Measurements from ENCODE around the gene MAN2A2. TPM values are rescaled to one million over a fixed set of nuclear protein-coding genes. Genes with fewer than 3 reads are reported as not detected.

MAN2A2 gene
- total RNA-seq, 4 donors from 2014 or later: 56.8 to 124 (median 92.4) TPM

GRCh38 chr15:90859234-90860131 lies 43.6 kb upstream of the MAN2A2 start:
- Histone ChIP-seq H3K4me1 (peaks cover 0 to 13% of the 10 kb centered on the region in 2 donors), H3K27ac (peak overlapping the region in 1 of 4 donors; percentile 72), H3K27me3 (no peaks in the 10 kb centered on the region), H3K36me3 (no peaks in the 10 kb centered on the region), H3K4me3 (no peak overlapping the region), H3K9me3 (no peaks in the 10 kb centered on the region)
- in situ Hi-C loops (cut with MboI; ENCODE audit: low sequenced_read_pairs in 4 of 4) (no loop called here), intact Hi-C loops (cut with DNase I; ENCODE audit: low total_unique reads) (no loop called here)
- ATAC-seq: no peak
- no peak for TF ChIP-seq POLR2A (IDR thresholded peaks at IDR 0.05)
- TF ChIP-seq CTCF (IDR thresholded peaks at IDR 0.05 in 4 of 5, conservative IDR thresholded peaks at IDR 0.05 in 1 of 5): no peak
- DNase-seq: no peak

- intact Hi-C loops (cut with DNase I; ENCODE audit: low total_unique reads): no loop called here
- TF ChIP-seq CTCF (IDR thresholded peaks at IDR 0.05 in 4 of 5, conservative IDR thresholded peaks at IDR 0.05 in 1 of 5) (no peak), POLR2A (IDR thresholded peaks at IDR 0.05) (no peak)
- Histone ChIP-seq H3K4me3 (no peak overlapping the region), H3K36me3 (no peaks in the 10 kb centered on the region), H3K27me3 (no peaks in the 10 kb centered on the region), H3K9me3 (no peaks in the 10 kb centered on the region), H3K27ac (peak overlapping the region in 2 of 4 donors; percentile 4 to 72), H3K4me1 (peaks cover 0 to 13% of the 10 kb centered on the region in 2 donors)
- DNase-seq: no peak
- in situ Hi-C loops (cut with MboI; ENCODE audit: low sequenced_read_pairs in 4 of 4): no loop called here
- ATAC-seq: no peak
These were observed 42.7 kb upstream of the MAN2A2 start for GRCh38 chr15:90860450-90860849.

GRCh38 chr15:90860942-90861675 lies 42.0 kb upstream of the MAN2A2 start:
- Histone ChIP-seq H3K9me3 (no peaks in the 10 kb centered on the region), H3K4me1 (peaks cover 0 to 13% of the 10 kb centered on the region in 2 donors), H3K4me3 (no peak overlapping the region), H3K27ac (peak overlapping the region in 1 of 4 donors; percentile 72), H3K27me3 (no peaks in the 10 kb centered on the region), H3K36me3 (no peaks in the 10 kb centered on the region)
- ATAC-seq (no peak), DNase-seq (no peak)
- TF ChIP-seq POLR2A (IDR thresholded peaks at IDR 0.05) (no peak), CTCF (IDR thresholded peaks at IDR 0.05 in 4 of 5, conservative IDR thresholded peaks at IDR 0.05 in 1 of 5) (no peak)
- intact Hi-C loops (cut with DNase I; ENCODE audit: low total_unique reads) (no loop called here), in situ Hi-C loops (cut with MboI; ENCODE audit: low sequenced_read_pairs in 4 of 4) (no loop called here)

- Histone ChIP-seq H3K36me3 (no peaks in the 10 kb centered on the region), H3K4me1 (peaks cover 0 to 13% of the 10 kb centered on the region in 2 donors), H3K4me3 (no peak overlapping the region), H3K27ac (peak overlapping the region; percentile 37 to 81 (median 54)), H3K27me3 (no peaks in the 10 kb centered on the region), H3K9me3 (no peaks in the 10 kb centered on the region)
- TF ChIP-seq CTCF (IDR thresholded peaks at IDR 0.05 in 4 of 5, conservative IDR thresholded peaks at IDR 0.05 in 1 of 5) (no peak), POLR2A (IDR thresholded peaks at IDR 0.05) (no peak)
- DNase-seq: no peak
- intact Hi-C loops (cut with DNase I; ENCODE audit: low total_unique reads): no loop called here
- in situ Hi-C loops (cut with MboI; ENCODE audit: low sequenced_read_pairs in 4 of 4): no loop called here
- no peak for ATAC-seq
These were observed 40.6 kb upstream of the MAN2A2 start for GRCh38 chr15:90862487-90862886.
